H9 (cell line): ENCODE data around the gene FAM78B. TPM values are rescaled to one million over a fixed set of nuclear protein-coding genes. Genes with fewer than 3 reads are reported as not detected.

Experiments used
- DNase-seq: peaks from one replicate; pipeline ENCODE4 v3.0.0-alpha.2; 2017
- H2AFZ ChIP-seq: one replicate; pipeline ENCODE4 v1.6.1; 2013; ENCODE audit warnings: mild to moderate bottlenecking, low read length, control low read depth, moderate library complexity
- H2AK5ac ChIP-seq: 2 replicates; pipeline ENCODE4 v1.6.1; 2013; ENCODE audit warnings: low read length, control low read depth, mixed read lengths; ENCODE audit not compliant: insufficient read length
- H2BK120ac ChIP-seq: one replicate; pipeline ENCODE4 v1.6.1; 2013; ENCODE audit warnings: low read depth, mild to moderate bottlenecking, low read length, control low read depth, inconsistent platforms; ENCODE audit not compliant: poor library complexity, severe bottlenecking
- H2BK12ac ChIP-seq: 2 replicates; pipeline ENCODE4 v1.6.1; 2013; ENCODE audit warnings: low read length, control low read depth, mixed read lengths, low read depth; ENCODE audit not compliant: insufficient read length
- H2BK15ac ChIP-seq: 2 replicates; pipeline ENCODE4 v1.6.1; 2013; ENCODE audit warnings: low read depth, low read length, control low read depth
- H2BK20ac ChIP-seq: one replicate; pipeline ENCODE4 v1.6.1; 2013; ENCODE audit warnings: low read depth, mild to moderate bottlenecking, low read length, control low read depth, inconsistent platforms; ENCODE audit not compliant: poor library complexity, severe bottlenecking
- H2BK5ac ChIP-seq: 2 replicates; pipeline ENCODE4 v1.6.1; 2013; ENCODE audit warnings: low read length, control low read depth, mixed read lengths; ENCODE audit not compliant: insufficient read length
- H3K14ac ChIP-seq: 2 replicates; pipeline ENCODE4 v1.6.1; 2013; ENCODE audit warnings: low read length, control low read depth; ENCODE audit not compliant: insufficient read depth
- H3K18ac ChIP-seq: 2 replicates; pipeline ENCODE4 v1.6.1; 2013; ENCODE audit warnings: low read depth, mild to moderate bottlenecking, mixed read lengths, low read length, control low read depth; ENCODE audit not compliant: insufficient read length
- H3K23ac ChIP-seq: 2 replicates; pipeline ENCODE4 v1.6.1; 2013; ENCODE audit warnings: low read length, control low read depth, mixed read lengths, low read depth; ENCODE audit not compliant: insufficient read length
- H3K23me2 ChIP-seq: 2 replicates; pipeline ENCODE4 v1.6.1; 2013; ENCODE audit warnings: low read depth, mild to moderate bottlenecking, mixed read lengths, low read length, control low read depth; ENCODE audit not compliant: insufficient read length, poor library complexity, severe bottlenecking
- H3K27ac ChIP-seq: 2 replicates; pipeline ENCODE4 v1.5.1; 2013; ENCODE audit warnings: low read length, control low read depth, mixed read lengths, low read depth; ENCODE audit not compliant: insufficient read length
- H3K27me3 ChIP-seq: 2 replicates; pipeline ENCODE4 v1.6.1; 2013; ENCODE audit warnings: low read length, control low read depth, inconsistent platforms; ENCODE audit not compliant: insufficient read depth
- H3K4ac ChIP-seq: 2 replicates; pipeline ENCODE4 v1.6.1; 2013; ENCODE audit warnings: low read depth, mild to moderate bottlenecking, control low read depth, inconsistent platforms, low read length, moderate library complexity
- H3K4me1 ChIP-seq: 2 replicates; pipeline ENCODE4 v1.6.1; 2013; ENCODE audit warnings: low read length, control low read depth, inconsistent platforms; ENCODE audit not compliant: insufficient read depth
- H3K4me2 ChIP-seq: 2 replicates; pipeline ENCODE4 v1.6.1; 2013; ENCODE audit warnings: low read length, control low read depth, mixed read lengths; ENCODE audit not compliant: insufficient read length, insufficient read depth
- H3K56ac ChIP-seq: 2 replicates; pipeline ENCODE4 v1.6.1; 2013; ENCODE audit warnings: low read depth, mild to moderate bottlenecking, mixed read lengths, low read length, control low read depth; ENCODE audit not compliant: insufficient read length
- H3K79me1 ChIP-seq: 2 replicates; pipeline ENCODE4 v1.6.1; 2013; ENCODE audit warnings: low read depth, mild to moderate bottlenecking, moderate library complexity, low read length, control low read depth, inconsistent platforms; ENCODE audit not compliant: insufficient read depth, poor library complexity, severe bottlenecking
- H3K79me2 ChIP-seq: 2 replicates; pipeline ENCODE4 v1.6.1; 2013; ENCODE audit warnings: low read length, control low read depth, inconsistent platforms; ENCODE audit not compliant: insufficient read depth
- H3K9ac ChIP-seq: 2 replicates; pipeline ENCODE4 v1.6.1; 2013; ENCODE audit warnings: low read length, control low read depth, mixed read lengths; ENCODE audit not compliant: insufficient read length; ENCODE audit errors: extremely low read depth
- H3K9me3 ChIP-seq: one replicate; pipeline ENCODE4 v1.6.1; 2013; ENCODE audit warnings: low read depth, low read length, inconsistent platforms; ENCODE audit not compliant: control insufficient read depth
- H3T11ph ChIP-seq: one replicate; pipeline ENCODE4 v1.6.1; 2013; ENCODE audit warnings: mild to moderate bottlenecking, low read length, control low read depth, inconsistent platforms
- H4K20me1 ChIP-seq: one replicate; pipeline ENCODE4 v1.6.1; 2013; ENCODE audit not compliant: control insufficient read depth, insufficient read length, insufficient read depth
- H4K5ac ChIP-seq: 2 replicates; pipeline ENCODE4 v1.6.1; 2013; ENCODE audit warnings: low read depth, mild to moderate bottlenecking, mixed read lengths, low read length, control low read depth; ENCODE audit not compliant: insufficient read length
- H4K8ac ChIP-seq: replicated peaks from 2 replicates; pipeline ENCODE4 v1.6.1; 2013; ENCODE audit warnings: low read length, control low read depth, mixed read lengths, low read depth; ENCODE audit not compliant: insufficient read length
- H4K91ac ChIP-seq: 2 replicates; pipeline ENCODE4 v1.6.1; 2013; ENCODE audit warnings: low read depth, mild to moderate bottlenecking, moderate library complexity, mixed read lengths, low read length, control low read depth; ENCODE audit not compliant: insufficient read length
- H3K27ac Mint-ChIP-seq, 3 experiments: 2 replicates in 2 of 3; 3 replicates in 1 of 3; pipeline ENCODE4 v1.8.0; 2020 to 2021; ENCODE audit warnings: mixed read lengths in 3 of 3, mild to moderate bottlenecking in 1 of 3, moderate library complexity in 1 of 3
- H3K27me3 Mint-ChIP-seq: 2 replicates; pipeline ENCODE4 v1.8.0; 2021; ENCODE audit warnings: low read depth, mild to moderate bottlenecking, moderate library complexity, mixed read lengths
- H3K36me3 Mint-ChIP-seq, 3 experiments: 2 replicates in 2 of 3; 3 replicates in 1 of 3; pipeline ENCODE4 v1.8.0; 2020 to 2021; ENCODE audit warnings: low read depth in 3 of 3, mixed read lengths in 3 of 3; ENCODE audit not compliant: insufficient read depth in 1 of 3
- H3K4me1 Mint-ChIP-seq, 2 experiments: 2 replicates each; pipeline ENCODE4 v1.8.0; 2020; ENCODE audit warnings: mixed read lengths in 2 of 2
- H3K4me3 Mint-ChIP-seq, 2 experiments: 2 replicates in 1 of 2; 3 replicates in 1 of 2; pipeline ENCODE4 v1.8.0; 2020 to 2021; ENCODE audit warnings: mild to moderate bottlenecking in 2 of 2, mixed read lengths in 2 of 2, moderate library complexity in 1 of 2
- H3K9me3 Mint-ChIP-seq, 2 experiments: 2 replicates in 1 of 2; 3 replicates in 1 of 2; pipeline ENCODE4 v1.8.0; 2020; ENCODE audit warnings: mild to moderate bottlenecking in 2 of 2, mixed read lengths in 2 of 2, moderate library complexity in 1 of 2
- CTCF ChIP-seq: fragments of 200-600 bp; sonication (generic); conservative IDR thresholded peaks from 3 replicates; pipeline ENCODE4 v1.8.0; 2021; ENCODE audit warnings: antibody characterized with exemption, mild to moderate bottlenecking
- WGBS: extraction: QIAGEN DNeasy Blood & Tissue Kit; methylation state at CpG from one replicate; pipeline ENCODE4 v1.1.7; 2013; ENCODE audit warnings: missing lambda C conversion rate, low lambda C conversion rate, mixed read lengths; ENCODE audit not compliant: insufficient read length; ENCODE audit errors: extremely low coverage; 5-methylcytosine and 5-hydroxymethylcytosine counted together
- total RNA-seq: library from RNA; stranded (reverse); gene quantifications from 2 replicates; pipeline ENCODE4 v1.2.1, GENCODE V29; 2021

Gene FAM78B
- total RNA-seq, 1 experiment from 2014 or later, result 2.3 TPM

- no peaks in the 10 kb centered on the region for H3K4me1 ChIP-seq
- H3K23ac ChIP-seq, result no peak overlapping the region
- no peak overlapping the region for H4K8ac ChIP-seq
- Mint-ChIP-seq H3K27ac (no peak overlapping the region), H3K9me3 (no peaks in the 10 kb centered on the region), H3K27me3 (peaks cover 19% of the 10 kb centered on the region), H3K4me3 (no peak overlapping the region), H3K4me1 (peaks cover 5 to 6% of the 10 kb centered on the region in 2 experiments; a peak in 3 of 4 replicates), H3K36me3 (no peaks in the 10 kb centered on the region)
- no peaks in the 10 kb centered on the region for H3K23me2 ChIP-seq
- no peak overlapping the region for H4K91ac ChIP-seq
- no peak overlapping the region for H2BK5ac ChIP-seq
- no peak overlapping the region for H2AK5ac ChIP-seq
- no peak overlapping the region for H3T11ph ChIP-seq
- H3K56ac ChIP-seq, result no peak overlapping the region
- H2BK20ac ChIP-seq, result no peak overlapping the region
- no peaks in the 10 kb centered on the region for H3K79me2 ChIP-seq
- TF ChIP-seq CTCF, result no peak
- H3K4me2 ChIP-seq, result no peak overlapping the region
- H3K18ac ChIP-seq, result no peak overlapping the region
- no peaks in the 10 kb centered on the region for H4K20me1 ChIP-seq
- H3K27ac ChIP-seq, result no peak overlapping the region
- no peak overlapping the region for H3K9ac ChIP-seq
- no CpG with 5 or more reads among the region's 3 CpGs for WGBS
- H3K4ac ChIP-seq, result no peak overlapping the region
- H3K9me3 ChIP-seq, result no peaks in the 10 kb centered on the region
- no peak overlapping the region for H2AFZ ChIP-seq
- H3K27me3 ChIP-seq, result no peaks in the 10 kb centered on the region
- H2BK120ac ChIP-seq, result no peak overlapping the region
- no peaks in the 10 kb centered on the region for H3K79me1 ChIP-seq
- no peak overlapping the region for H3K14ac ChIP-seq
- H2BK12ac ChIP-seq, result no peak overlapping the region
- no peak for DNase-seq
- no peak overlapping the region for H2BK15ac ChIP-seq
- no peak overlapping the region for H4K5ac ChIP-seq
These were observed 10.1 kb downstream of the FAM78B start for GRCh38 chr1:166156674-166157073.
